Mucosa of rectum (tissue), 2 donors: Measurements from ENCODE around the gene LPP.

Experiments used
- H3K27ac ChIP-seq, 2 donors: one replicate each; pipeline ENCODE4 v1.7.0; 2013; ENCODE audit warnings: inconsistent platforms in 2 of 2, low read depth in 2 of 2, low read length in 2 of 2
- H3K27me3 ChIP-seq, 2 donors: one replicate each; pipeline ENCODE4 v1.7.0; 2013; ENCODE audit warnings: low read length in 2 of 2; ENCODE audit not compliant: control insufficient read depth in 2 of 2, insufficient read depth in 2 of 2
- H3K36me3 ChIP-seq, 2 donors: one replicate each; pipeline ENCODE4 v1.7.0; 2013; ENCODE audit warnings: low read length in 2 of 2; ENCODE audit not compliant: control insufficient read depth in 2 of 2, insufficient read depth in 2 of 2
- H3K4me1 ChIP-seq, 2 donors: one replicate each; pipeline ENCODE4 v1.7.0; 2013; ENCODE audit warnings: low read length in 2 of 2, mild to moderate bottlenecking in 1 of 2; ENCODE audit not compliant: control insufficient read depth in 2 of 2, insufficient read depth in 2 of 2
- H3K4me3 ChIP-seq, 2 donors: one replicate each; pipeline ENCODE4 v1.7.0; 2013; ENCODE audit warnings: low read length in 2 of 2
- H3K9ac ChIP-seq, 2 donors: one replicate each; pipeline ENCODE4 v1.7.0; 2013; ENCODE audit warnings: low read length in 2 of 2, low read depth in 1 of 2, mild to moderate bottlenecking in 1 of 2
- H3K9me3 ChIP-seq, 2 donors: one replicate each; pipeline ENCODE4 v1.7.0; 2013; ENCODE audit warnings: low read length in 2 of 2; ENCODE audit not compliant: control insufficient read depth in 2 of 2
- donor health status: healthy.
- donor health status: Normal muscosa, but diverticular disease.

LPP gene

GRCh38 chr3:188581792-188582191 lies 427.8 kb downstream of the LPP start:
- H3K4me3 ChIP-seq = no peak overlapping the region
- no peaks in the 10 kb centered on the region for H3K9me3 ChIP-seq
- H3K27ac ChIP-seq = no peak overlapping the region
- H3K27me3 ChIP-seq = no peaks in the 10 kb centered on the region
- peaks cover 5 to 10% of the 10 kb centered on the region in 2 donors for H3K4me1 ChIP-seq
- peaks cover 0 to 5% of the 10 kb centered on the region in 2 donors for H3K36me3 ChIP-seq
- H3K9ac ChIP-seq = no peak overlapping the region

- no peaks in the 10 kb centered on the region for H3K27me3 ChIP-seq
- H3K9me3 ChIP-seq = no peaks in the 10 kb centered on the region
- peaks cover 0 to 3% of the 10 kb centered on the region in 2 donors for H3K36me3 ChIP-seq
- peak overlapping the region; percentile 10 to 45 for H3K27ac ChIP-seq
- H3K9ac ChIP-seq = no peak overlapping the region
- H3K4me1 ChIP-seq = peaks cover 5 to 10% of the 10 kb centered on the region in 2 donors
- no peak overlapping the region for H3K4me3 ChIP-seq
Observed at GRCh38 chr3:188583341-188584161, 429.6 kb downstream of the LPP start.

- Histone ChIP-seq H3K4me1 (peaks cover 5 to 10% of the 10 kb centered on the region in 2 donors), H3K4me3 (no peak overlapping the region), H3K9me3 (no peaks in the 10 kb centered on the region), H3K27me3 (no peaks in the 10 kb centered on the region), H3K36me3 (peaks cover 0 to 3% of the 10 kb centered on the region in 2 donors), H3K27ac (no peak overlapping the region), H3K9ac (no peak overlapping the region)
Observed at GRCh38 chr3:188584162-188584529, 430.2 kb downstream of the LPP start.

GRCh38 chr3:188584958-188585689 lies 431.2 kb downstream of the LPP start:
- peaks cover 0 to 3% of the 10 kb centered on the region in 2 donors for H3K36me3 ChIP-seq
- no peak overlapping the region for H3K27ac ChIP-seq
- H3K9me3 ChIP-seq = no peaks in the 10 kb centered on the region
- H3K4me3 ChIP-seq = no peak overlapping the region
- H3K4me1 ChIP-seq = peaks cover 5 to 10% of the 10 kb centered on the region in 2 donors
- H3K27me3 ChIP-seq = no peaks in the 10 kb centered on the region
- no peak overlapping the region for H3K9ac ChIP-seq

DNA sequence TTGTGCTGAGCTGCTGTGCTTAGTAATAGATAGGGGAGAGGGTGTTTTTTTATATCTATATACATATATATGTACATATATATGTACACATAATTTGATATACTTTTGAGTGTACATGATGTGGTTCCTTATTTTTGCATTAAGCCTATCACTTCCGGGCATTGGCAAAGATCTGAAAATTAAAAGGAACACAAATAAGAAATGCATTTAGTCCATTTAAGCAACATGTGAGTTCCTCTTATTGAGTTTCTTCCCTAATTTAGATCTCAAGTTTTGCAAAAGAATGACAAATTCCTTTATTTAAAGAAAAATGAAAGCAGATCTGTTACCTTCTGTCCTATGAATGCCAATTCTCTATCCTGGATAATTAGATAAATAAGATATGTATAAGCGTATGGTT lies 435.1 kb downstream of the LPP start:
- H3K9me3 ChIP-seq = no peaks in the 10 kb centered on the region
- H3K27ac ChIP-seq = no peak overlapping the region
- H3K9ac ChIP-seq = no peak overlapping the region
- H3K36me3 ChIP-seq = no peaks in the 10 kb centered on the region
- H3K27me3 ChIP-seq = no peaks in the 10 kb centered on the region
- H3K4me1 ChIP-seq = no peaks in the 10 kb centered on the region
- H3K4me3 ChIP-seq = no peak overlapping the region

DNA sequence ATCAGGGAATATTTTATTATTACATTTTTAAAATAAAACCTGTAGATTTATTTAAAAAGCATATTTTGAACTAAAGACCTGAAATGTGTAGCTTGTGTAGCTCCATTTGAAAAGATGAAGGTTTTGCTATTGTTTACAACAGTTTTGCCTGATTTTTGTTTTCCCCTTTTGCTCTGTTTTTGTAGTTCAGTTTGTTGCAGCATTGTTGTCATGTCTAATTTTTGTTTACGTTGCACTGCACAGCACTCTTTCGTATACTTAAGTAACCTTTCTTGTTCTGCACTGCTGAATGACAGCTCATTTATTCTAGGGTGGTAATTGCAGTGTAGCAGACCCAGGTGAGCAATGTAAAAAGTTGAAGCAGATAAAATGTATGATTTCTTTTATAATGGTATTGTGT lies 435.8 kb downstream of the LPP start:
- Histone ChIP-seq H3K27me3 (no peaks in the 10 kb centered on the region), H3K4me1 (no peaks in the 10 kb centered on the region), H3K36me3 (no peaks in the 10 kb centered on the region), H3K9me3 (no peaks in the 10 kb centered on the region), H3K9ac (no peak overlapping the region), H3K4me3 (no peak overlapping the region), H3K27ac (no peak overlapping the region)

GRCh38 chr3:188590557-188590956 lies 436.6 kb downstream of the LPP start:
- H3K27me3 ChIP-seq = no peaks in the 10 kb centered on the region
- no peak overlapping the region for H3K27ac ChIP-seq
- no peaks in the 10 kb centered on the region for H3K36me3 ChIP-seq
- no peak overlapping the region for H3K9ac ChIP-seq
- H3K4me1 ChIP-seq = no peaks in the 10 kb centered on the region
- no peaks in the 10 kb centered on the region for H3K9me3 ChIP-seq
- no peak overlapping the region for H3K4me3 ChIP-seq

DNA sequence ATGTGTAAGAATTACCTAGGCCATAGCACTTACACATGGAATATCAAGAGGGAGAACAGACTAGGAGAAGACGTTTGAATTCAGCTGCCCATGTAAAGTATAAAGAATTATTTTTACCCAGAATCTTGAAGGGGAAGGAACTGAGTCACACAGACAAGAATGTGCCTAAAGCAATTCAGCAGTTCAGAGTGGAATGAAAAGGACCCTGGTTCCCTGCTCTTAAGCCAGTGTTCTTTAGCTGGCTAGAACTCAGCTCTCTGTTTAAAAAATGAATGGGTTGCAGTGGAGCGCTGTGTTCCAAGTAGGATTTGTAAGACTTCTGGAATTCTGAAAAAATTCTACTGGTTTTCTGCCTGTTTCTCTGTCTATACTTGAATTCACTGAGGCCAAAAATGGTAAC lies 440.2 kb downstream of the LPP start:
- no peak overlapping the region for H3K27ac ChIP-seq

GRCh38 chr3:188595890-188596376 lies 442.0 kb downstream of the LPP start:
- H3K9ac ChIP-seq = no peak overlapping the region
- no peaks in the 10 kb centered on the region for H3K9me3 ChIP-seq
- no peak overlapping the region for H3K27ac ChIP-seq
- no peak overlapping the region for H3K4me3 ChIP-seq
- no peaks in the 10 kb centered on the region for H3K36me3 ChIP-seq
- no peaks in the 10 kb centered on the region for H3K4me1 ChIP-seq
- H3K27me3 ChIP-seq = no peaks in the 10 kb centered on the region

More for the DNA sequence above, 440.2 kb downstream of the LPP start:
- Histone ChIP-seq H3K36me3 (no peaks in the 10 kb centered on the region), H3K27me3 (no peaks in the 10 kb centered on the region), H3K9me3 (no peaks in the 10 kb centered on the region), H3K4me3 (no peak overlapping the region), H3K9ac (no peak overlapping the region), H3K4me1 (no peaks in the 10 kb centered on the region)

GRCh38 chr3:188598894-188599293 lies 444.9 kb downstream of the LPP start:
- Histone ChIP-seq H3K27ac (no peak overlapping the region), H3K9me3 (no peaks in the 10 kb centered on the region), H3K9ac (no peak overlapping the region), H3K4me1 (no peaks in the 10 kb centered on the region), H3K27me3 (no peaks in the 10 kb centered on the region), H3K4me3 (no peak overlapping the region), H3K36me3 (no peaks in the 10 kb centered on the region)
